ENCODE data around the gene CXCL10. TPM values are rescaled to one million over a fixed set of nuclear protein-coding genes. Genes with fewer than 3 reads are reported as not detected.
"Not testable (repeated sequence)": the region's sequence is repeated elsewhere in the genome, so short reads cannot be mapped to it uniquely, and the experiment has no call there.

The CXCL10 gene
- total RNA-seq: 0.42 TPM

DNA sequence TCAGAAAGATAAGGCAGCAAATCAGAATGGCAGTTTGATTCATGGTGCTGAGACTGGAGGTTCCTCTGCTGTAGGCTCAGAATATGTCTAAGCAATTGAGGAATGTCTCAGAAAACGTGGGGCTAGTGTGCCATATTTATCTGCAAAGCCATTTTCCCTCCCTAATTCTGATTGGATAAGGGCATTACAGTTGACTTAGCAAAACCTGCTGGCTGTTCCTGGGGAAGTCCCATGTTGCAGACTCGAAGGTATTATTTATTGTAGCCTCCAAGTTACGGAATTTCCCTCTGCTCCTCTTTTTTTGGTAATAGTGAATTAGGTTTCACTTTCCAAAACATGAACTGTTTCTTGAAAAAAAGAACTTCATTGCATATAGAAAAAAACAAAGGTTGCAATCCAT is at the start of gene CXCL10:
CXCL10 (minus strand) TSS at position 109 of the 400 bp plus-strand sequence; CDS start at position 43, 66 bp downstream.
- H3K9me3 ChIP-seq (ENCODE audit: low read depth, low read length): no peaks in the 10 kb centered on the region
- H3K4me1 ChIP-seq (ENCODE audit: insufficient read depth, low read length): peaks cover 16% of the 10 kb centered on the region
- no peaks in the 10 kb centered on the region for H3K27me3 ChIP-seq (ENCODE audit: insufficient read depth, low read length)
- no peak within 1 kb of the TSS for H3K4me3 ChIP-seq (ENCODE audit: low read length)

DNA sequence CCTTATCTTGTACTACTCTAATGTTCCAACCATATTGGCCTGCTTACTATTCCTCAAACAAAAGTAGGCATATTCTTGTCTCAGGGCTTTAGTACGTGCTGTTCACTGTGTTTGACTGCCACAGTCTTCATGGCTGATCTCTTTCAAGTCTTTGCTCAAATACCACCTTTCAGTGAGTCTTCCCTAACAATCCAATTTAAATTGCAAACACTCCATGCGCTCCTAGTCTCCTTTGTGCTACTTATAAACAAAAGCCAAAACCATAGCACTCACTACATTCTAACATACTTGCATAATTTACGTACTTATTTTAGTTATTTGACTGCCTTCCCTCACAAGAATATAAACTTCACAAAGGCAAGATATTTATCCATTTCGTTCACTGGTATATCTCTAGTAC is 49.5 kb upstream of the CXCL10 start:
- Histone ChIP-seq H3K4me1 (ENCODE audit: insufficient read depth, low read length) (no peaks in the 10 kb centered on the region), H3K4me3 (ENCODE audit: low read length) (no peak overlapping the region), H3K27me3 (ENCODE audit: insufficient read depth, low read length) (no peaks in the 10 kb centered on the region), H3K9me3 (ENCODE audit: low read depth, low read length) (no peaks in the 10 kb centered on the region)

DNA sequence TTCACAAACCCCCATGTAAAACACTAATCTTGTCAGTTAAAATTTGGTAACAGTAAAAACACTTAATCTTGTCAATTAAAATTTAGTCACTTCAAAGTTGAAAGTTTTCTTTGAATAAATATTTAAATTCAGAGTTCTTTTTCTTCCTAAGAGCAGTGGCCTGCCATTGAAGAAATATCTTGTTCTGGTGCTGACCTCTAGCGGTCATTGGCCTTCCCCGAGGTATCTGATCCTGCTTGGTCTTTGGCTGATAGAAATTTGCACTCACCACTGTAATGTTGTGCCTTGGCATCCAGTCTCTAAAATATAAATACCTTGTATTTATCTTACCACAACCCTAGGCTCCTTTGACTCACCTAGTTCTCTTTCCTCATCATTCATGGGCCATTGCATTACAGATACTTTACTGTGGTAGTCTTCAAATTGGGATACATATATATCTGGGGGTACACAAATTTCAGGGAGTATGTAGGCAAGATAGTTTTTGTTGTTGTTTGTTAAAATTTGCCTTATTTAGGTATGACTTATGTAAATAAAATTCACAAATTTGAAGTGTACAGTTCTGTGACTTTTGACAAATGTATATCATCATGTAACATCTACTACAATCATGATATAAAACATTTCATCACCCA is 44.5 kb upstream of the CXCL10 start:
- Histone ChIP-seq H3K9me3 (ENCODE audit: low read depth, low read length) (no peaks in the 10 kb centered on the region), H3K4me1 (ENCODE audit: insufficient read depth, low read length) (no peaks in the 10 kb centered on the region), H3K4me3 (ENCODE audit: low read length) (no peak overlapping the region), H3K27me3 (ENCODE audit: insufficient read depth, low read length) (no peaks in the 10 kb centered on the region)

DNA sequence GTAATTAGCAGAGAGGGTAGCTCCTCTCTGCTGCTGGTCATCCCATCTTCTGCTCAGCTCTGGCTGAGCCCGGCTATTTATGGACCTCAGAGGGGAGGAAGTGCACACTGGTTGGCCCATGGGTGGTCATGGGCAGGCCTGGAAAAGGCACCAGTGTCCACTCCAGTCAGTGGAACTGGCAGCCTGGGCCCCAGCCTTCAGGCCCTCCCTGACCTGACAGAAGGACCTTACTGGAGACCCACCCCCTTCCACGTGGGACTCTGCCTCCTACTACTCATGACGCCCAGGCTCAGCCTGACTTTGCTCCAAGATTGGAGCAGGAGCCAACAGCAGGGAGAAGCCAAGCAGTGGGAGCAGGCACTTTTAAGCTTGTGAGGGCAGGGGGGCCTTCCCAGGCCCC is 43.2 kb upstream of the CXCL10 start:
- no peaks in the 10 kb centered on the region for H3K4me1 ChIP-seq (ENCODE audit: insufficient read depth, low read length)
- no peak overlapping the region for H3K4me3 ChIP-seq (ENCODE audit: low read length)
- H3K9me3 ChIP-seq (ENCODE audit: low read depth, low read length): no peaks in the 10 kb centered on the region
- no peaks in the 10 kb centered on the region for H3K27me3 ChIP-seq (ENCODE audit: insufficient read depth, low read length)

DNA sequence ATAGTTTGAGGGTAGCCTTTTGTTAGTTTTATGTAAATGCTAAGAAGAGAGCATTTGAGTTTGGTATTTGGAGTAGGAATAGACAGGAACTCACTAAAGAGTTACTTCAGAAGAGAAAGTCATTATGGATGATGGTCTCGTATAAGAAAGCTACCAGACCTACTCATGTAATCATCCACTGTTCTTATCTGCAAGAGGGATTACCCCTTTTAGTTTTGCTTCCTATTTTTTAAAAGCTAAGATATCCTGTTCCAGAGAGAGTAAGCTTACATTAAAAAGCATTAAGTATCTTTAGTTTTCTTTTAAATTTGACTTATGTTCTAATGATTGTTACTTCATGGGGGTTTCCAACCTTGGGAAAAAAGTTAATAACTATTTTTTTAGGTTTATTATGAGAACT is 38.7 kb upstream of the CXCL10 start:
- Histone ChIP-seq H3K4me1 (ENCODE audit: insufficient read depth, low read length) (peaks cover 11% of the 10 kb centered on the region), H3K27me3 (ENCODE audit: insufficient read depth, low read length) (no peaks in the 10 kb centered on the region), H3K9me3 (ENCODE audit: low read depth, low read length) (no peaks in the 10 kb centered on the region), H3K4me3 (ENCODE audit: low read length) (no peak overlapping the region)

DNA sequence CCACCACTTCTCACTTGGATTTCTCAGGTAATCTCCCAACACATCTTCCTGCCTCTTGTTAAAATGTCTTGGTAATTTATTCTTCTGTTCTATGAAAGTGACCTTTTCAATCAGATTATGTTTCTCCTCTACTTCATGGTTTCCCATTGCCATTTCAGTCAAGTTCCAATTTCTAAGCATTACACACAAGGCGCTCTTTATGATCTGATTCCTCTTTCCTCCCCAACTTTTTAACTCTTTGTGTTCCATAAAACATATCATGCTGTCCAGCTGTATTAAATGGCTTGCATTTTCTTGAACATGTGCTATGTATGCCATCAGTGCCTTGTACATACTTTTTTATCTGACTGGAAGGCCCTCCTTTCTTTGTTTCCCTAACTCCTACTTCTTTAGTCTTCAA is 38.1 kb upstream of the CXCL10 start:
- Histone ChIP-seq H3K4me1 (ENCODE audit: insufficient read depth, low read length) (peaks cover 11% of the 10 kb centered on the region), H3K4me3 (ENCODE audit: low read length) (no peak overlapping the region), H3K9me3 (ENCODE audit: low read depth, low read length) (no peaks in the 10 kb centered on the region), H3K27me3 (ENCODE audit: insufficient read depth, low read length) (no peaks in the 10 kb centered on the region)

DNA sequence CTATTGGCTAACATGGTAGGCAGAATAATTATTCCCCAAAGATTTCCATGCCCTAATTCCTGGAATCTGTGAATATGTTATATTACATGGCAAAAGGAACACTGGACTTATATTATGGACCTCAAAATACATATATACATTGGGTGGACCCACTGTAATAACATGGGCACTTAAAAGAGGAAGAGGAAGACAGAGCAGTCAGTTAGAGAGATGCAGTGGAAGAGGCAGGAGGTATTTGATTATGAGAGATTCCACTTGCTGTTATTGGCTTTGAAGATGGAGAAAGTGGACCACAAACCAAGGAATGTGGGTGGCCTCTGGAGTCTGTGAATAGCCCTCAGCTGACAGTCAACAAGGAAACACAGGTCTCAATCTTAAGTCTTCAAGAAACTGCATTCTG is 37.2 kb upstream of the CXCL10 start:
- H3K4me3 ChIP-seq (ENCODE audit: low read length): no peak overlapping the region
- no peaks in the 10 kb centered on the region for H3K9me3 ChIP-seq (ENCODE audit: low read depth, low read length)
- peaks cover 11% of the 10 kb centered on the region for H3K4me1 ChIP-seq (ENCODE audit: insufficient read depth, low read length)
- H3K27me3 ChIP-seq (ENCODE audit: insufficient read depth, low read length): no peaks in the 10 kb centered on the region

DNA sequence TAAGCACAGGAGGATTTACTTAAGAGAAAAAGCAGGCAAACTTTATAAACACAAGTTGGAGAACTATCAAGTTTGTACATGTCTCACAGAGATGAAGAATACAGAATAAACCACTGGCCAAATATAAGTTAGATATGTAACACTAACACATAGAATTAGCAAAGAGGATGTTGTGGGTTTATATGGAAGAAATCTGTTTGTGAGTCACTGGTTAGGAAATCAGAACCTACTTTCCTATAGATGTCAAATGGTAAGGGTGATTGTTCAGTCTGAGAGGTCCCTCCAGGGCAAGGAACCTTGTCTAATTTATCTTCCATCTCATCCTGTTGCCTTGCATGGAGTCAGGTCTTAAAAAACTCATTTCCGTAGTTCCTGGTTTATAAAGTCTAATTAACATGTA is 36.5 kb upstream of the CXCL10 start:
- Histone ChIP-seq H3K4me1 (ENCODE audit: insufficient read depth, low read length) (peaks cover 15% of the 10 kb centered on the region), H3K4me3 (ENCODE audit: low read length) (no peak overlapping the region), H3K27me3 (ENCODE audit: insufficient read depth, low read length) (no peaks in the 10 kb centered on the region), H3K9me3 (ENCODE audit: low read depth, low read length) (no peaks in the 10 kb centered on the region)

DNA sequence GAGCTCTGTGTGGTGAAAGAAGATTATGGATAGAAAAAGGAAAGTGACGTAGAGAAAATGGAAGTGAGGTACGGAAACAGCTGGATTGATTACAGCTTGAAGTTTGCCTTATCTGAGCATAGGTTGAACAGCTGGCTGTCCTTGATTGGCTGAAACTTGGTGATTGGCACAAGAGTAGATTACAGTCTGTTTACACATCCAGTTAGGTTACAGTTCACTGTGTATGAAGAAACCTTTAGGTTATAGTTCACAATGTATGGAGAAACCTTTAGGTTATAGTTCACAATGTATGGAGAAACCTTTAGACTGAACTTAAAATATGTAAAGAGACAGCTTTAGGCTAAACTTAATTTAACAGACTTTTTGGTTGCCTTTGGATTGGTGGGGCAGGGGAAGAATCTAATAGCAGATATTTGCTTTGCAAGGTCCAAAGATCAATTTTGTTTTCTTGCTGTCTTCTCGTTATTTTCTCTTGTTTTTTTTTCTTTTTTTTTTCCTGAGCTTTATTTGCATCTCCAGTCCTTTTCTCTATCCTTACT is 35.7 kb upstream of the CXCL10 start:
- Histone ChIP-seq H3K27me3 (ENCODE audit: insufficient read depth, low read length) (no peaks in the 10 kb centered on the region), H3K4me1 (ENCODE audit: insufficient read depth, low read length) (peaks cover 18% of the 10 kb centered on the region), H3K9me3 (ENCODE audit: low read depth, low read length) (no peaks in the 10 kb centered on the region), H3K4me3 (ENCODE audit: low read length) (no peak overlapping the region)

DNA sequence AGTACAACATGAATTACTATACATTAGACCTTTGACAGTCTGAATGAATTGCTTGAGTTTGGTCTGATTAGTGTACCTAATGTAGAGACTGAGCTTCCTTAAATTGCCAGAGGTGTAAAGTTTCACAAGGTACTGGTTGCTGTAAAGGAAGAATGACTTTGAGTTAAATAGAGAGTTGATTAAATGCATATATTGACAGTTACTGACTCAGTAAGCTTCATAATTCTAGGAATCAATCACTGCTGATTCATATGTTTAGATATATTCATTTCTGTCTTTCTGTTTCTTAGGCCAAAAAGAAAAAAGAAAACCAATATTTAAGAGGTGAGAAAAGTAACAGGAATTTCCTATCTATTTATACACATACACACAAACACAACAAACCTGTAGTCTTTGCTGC is 35.0 kb upstream of the CXCL10 start:
- no peak overlapping the region for H3K4me3 ChIP-seq (ENCODE audit: low read length)
- H3K9me3 ChIP-seq (ENCODE audit: low read depth, low read length): no peaks in the 10 kb centered on the region
- H3K4me1 ChIP-seq (ENCODE audit: insufficient read depth, low read length): peaks cover 18% of the 10 kb centered on the region
- H3K27me3 ChIP-seq (ENCODE audit: insufficient read depth, low read length): no peaks in the 10 kb centered on the region

DNA sequence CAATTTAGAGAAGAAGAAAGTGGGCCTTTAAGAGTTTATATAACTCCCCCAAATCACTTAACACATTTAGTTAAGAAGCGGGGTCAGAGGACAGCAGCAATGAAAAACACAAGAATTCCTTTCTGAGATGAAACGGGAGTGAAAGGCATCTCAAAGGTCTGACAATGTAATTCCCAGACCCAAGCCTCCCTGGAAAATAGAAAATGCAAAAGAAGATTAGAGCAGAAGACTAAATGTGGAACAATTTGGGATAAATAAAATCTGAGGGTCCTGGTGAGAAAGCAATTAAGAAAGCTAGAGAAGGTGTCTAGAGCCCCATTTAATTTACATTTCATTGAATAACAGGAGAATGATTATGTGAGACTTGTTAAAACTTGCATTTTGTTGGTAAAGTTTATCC is 32.1 kb upstream of the CXCL10 start:
- Histone ChIP-seq H3K27me3 (ENCODE audit: insufficient read depth, low read length) (no peaks in the 10 kb centered on the region), H3K4me3 (ENCODE audit: low read length) (no peak overlapping the region), H3K9me3 (ENCODE audit: low read depth, low read length) (no peaks in the 10 kb centered on the region)

DNA sequence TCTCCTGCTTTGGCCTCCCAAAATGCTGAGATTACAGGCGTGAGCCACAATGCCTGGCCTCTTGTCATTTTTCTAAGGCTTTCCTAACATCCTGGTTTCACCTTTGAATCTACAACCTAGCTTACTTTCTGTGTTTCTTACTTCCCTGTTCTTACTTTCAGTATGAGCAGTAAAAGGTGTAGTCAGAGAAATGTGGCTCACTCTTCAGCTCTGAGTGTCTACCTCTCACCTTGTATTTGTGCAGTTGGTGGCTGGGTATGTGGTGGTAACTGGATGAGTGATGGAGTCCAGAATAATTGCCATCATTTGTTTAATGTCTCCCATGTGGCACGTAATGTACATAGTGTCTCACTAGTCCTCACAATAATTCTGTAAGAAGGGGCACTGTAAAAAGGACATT is 31.7 kb upstream of the CXCL10 start:
- no peak overlapping the region for H3K4me3 ChIP-seq (ENCODE audit: low read length)
- no peaks in the 10 kb centered on the region for H3K27me3 ChIP-seq (ENCODE audit: insufficient read depth, low read length)
- peaks cover 7% of the 10 kb centered on the region for H3K4me1 ChIP-seq (ENCODE audit: insufficient read depth, low read length)
- H3K9me3 ChIP-seq (ENCODE audit: low read depth, low read length): no peaks in the 10 kb centered on the region

More for the DNA sequence above, 32.1 kb upstream of the CXCL10 start:
- peaks cover 11% of the 10 kb centered on the region for H3K4me1 ChIP-seq (ENCODE audit: insufficient read depth, low read length)

DNA sequence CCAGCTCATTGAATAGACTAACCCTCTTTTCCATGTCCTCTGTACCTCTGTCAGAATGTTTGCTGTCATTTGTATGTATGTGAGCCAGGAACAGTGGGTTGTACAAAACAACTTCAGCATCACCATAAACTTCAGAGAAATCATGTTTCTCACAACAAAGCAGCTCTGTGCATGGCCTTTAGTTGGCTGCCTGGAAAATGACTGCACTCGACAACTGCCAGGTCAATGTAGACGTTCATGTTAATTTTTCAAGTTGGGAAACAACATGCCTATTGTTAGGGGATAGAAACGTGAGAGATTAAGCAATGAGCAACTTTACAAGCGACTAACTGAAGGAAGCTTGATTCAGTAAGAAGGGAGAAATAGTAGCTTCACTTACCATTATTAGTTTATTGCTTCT is 30.4 kb upstream of the CXCL10 start:
- Histone ChIP-seq H3K4me3 (ENCODE audit: low read length) (no peak overlapping the region), H3K9me3 (ENCODE audit: low read depth, low read length) (no peaks in the 10 kb centered on the region), H3K4me1 (ENCODE audit: insufficient read depth, low read length) (peaks cover 7% of the 10 kb centered on the region), H3K27me3 (ENCODE audit: insufficient read depth, low read length) (no peaks in the 10 kb centered on the region)

DNA sequence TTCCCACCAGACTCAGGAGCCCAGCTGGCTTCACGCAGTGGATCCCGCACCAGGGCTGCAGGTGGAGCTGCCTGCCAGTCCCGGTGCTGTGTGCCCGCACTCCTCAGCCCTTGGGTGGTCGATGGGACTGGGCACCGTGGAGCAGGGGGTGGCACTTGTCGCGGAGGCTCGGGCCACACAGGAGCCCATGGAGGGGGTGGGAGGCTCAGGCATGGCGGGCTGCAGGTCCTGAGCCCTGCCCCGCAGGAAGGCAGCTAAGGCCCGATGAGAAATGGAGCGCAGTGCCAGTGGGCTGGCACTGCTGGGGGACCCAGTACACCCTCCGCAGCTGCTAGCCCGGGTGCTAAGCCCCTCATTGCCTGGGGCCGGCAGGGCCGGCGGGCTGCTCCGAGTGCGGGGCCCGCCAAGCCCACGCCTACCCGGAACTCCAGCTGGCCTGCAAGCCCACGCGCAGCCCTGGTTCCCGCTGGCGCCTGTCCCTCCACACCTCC is 27.3 kb upstream of the CXCL10 start:
- not testable (repeated sequence) for H3K9me3 ChIP-seq (ENCODE audit: low read depth, low read length); H3K4me3 ChIP-seq (ENCODE audit: low read length); H3K27me3 ChIP-seq (ENCODE audit: insufficient read depth, low read length); H3K4me1 ChIP-seq (ENCODE audit: insufficient read depth, low read length)

DNA sequence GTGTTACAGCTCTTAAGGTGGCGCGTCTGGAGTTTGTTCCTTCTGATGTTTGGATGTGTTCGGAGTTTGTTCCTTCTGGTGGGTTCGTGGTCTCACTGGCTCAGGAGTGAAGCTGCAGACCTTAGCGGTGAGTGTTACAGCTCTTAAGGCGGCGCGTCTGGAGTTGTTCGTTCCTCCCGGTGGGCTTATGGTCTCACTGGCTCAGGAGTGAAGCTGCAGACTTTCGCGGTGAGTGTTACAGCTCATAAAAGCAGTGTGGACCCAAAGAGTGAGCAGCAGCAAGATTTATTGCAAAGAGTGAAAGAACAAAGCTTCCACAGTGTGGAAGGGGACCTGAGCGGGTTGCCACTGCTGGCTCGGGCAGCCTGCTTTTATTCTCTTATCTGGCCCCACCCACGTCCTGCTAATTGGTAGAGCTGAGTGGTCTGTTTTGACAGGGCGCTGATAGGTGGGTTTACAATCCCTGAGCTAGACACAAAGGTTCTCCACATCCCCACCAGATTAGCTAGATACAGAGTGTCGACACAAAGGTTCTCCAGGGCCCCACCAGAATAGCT is 26.6 kb upstream of the CXCL10 start:
- not testable (repeated sequence) for H3K4me3 ChIP-seq (ENCODE audit: low read length); H3K9me3 ChIP-seq (ENCODE audit: low read depth, low read length); H3K27me3 ChIP-seq (ENCODE audit: insufficient read depth, low read length); H3K4me1 ChIP-seq (ENCODE audit: insufficient read depth, low read length)

DNA sequence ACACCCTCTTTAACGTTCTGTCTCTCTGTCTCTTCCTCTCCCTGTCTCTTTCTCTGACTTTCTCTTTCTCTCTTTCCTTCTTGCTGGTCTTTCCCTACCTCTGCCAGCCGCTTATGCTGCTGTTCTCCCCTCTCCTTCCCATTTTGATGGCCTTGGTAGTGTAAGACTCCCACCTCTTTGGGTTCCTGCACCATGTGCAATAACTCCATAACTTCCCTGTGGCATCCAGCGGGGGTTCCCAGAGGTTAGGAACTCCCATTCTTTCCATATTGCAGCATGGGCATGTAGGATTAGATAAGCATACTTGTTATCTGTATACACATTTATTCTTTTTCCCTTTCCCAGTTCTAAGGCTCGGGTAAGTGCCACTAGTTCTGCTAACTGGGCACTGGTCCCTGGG is 21.4 kb upstream of the CXCL10 start:
- H3K9me3 ChIP-seq (ENCODE audit: low read depth, low read length); H3K4me3 ChIP-seq (ENCODE audit: low read length); H3K4me1 ChIP-seq (ENCODE audit: insufficient read depth, low read length); H3K27me3 ChIP-seq (ENCODE audit: insufficient read depth, low read length): not testable (repeated sequence)

All from mononuclear cell (primary cell).